ENCODE results near the gene TMEM175. TPM values are rescaled to one million over a fixed set of nuclear protein-coding genes. Genes with fewer than 3 reads are reported as not detected.
A peak's percentile ranks its signal among the peaks of the same experiment; 100 is the strongest.
"Not testable (repeated sequence)": the region's sequence is repeated elsewhere in the genome, so short reads cannot be mapped to it uniquely, and the experiment has no call there.

Gene TMEM175
- total RNA-seq, 1 experiment from 2014 or later = 10.5 TPM

DNA sequence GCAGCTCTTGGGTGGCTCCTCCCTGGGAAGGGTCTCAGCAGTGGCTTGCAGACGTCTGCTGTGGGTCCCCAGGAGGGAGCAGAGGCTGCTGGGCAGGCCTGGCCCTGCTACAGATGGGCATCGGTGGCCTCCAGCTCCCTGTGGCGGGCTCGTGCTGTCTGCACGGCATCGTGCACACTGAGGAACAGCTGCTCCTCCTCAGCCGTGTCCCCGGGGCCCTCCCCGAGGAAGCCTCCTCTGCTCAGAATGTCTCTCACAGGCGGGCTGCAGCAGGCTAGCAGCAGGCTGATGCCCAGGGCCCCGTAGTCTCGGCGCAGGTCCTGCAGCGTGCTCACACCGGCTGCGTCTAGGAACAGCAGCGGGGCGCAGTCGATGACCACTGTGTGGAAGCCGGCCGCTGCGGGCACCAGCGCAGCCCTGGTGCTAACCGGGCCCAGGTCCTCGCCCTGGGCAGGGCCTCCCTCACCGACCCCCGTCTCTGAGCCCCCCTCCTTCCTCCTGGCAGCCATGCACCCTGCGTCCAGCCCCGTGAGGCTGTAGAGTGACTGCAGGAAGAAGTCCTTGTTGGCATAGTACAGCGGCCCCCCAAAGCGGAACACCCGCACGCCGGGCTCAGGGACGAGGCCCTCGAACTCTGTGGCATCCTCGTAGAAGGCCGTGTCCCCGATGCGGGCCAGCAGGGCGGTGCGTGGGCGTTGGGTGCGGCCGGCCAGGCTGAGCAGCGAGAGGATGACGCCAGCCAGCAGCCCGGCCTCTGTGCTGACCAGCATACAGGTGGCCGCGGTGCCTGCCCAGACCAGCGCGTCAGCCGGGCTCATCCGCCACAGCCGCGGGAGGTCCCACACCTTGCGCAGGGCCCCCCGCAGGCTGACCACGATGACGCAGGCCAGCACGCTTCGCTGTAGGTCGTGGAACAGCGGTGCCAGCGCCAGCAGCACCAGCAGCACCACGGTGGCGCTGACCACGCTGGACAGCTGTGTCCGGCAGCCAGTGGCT, 56.8 kb downstream of the TMEM175 start:
- no peak for DNase-seq (ENCODE audit: low read depth, low spot score)

DNA sequence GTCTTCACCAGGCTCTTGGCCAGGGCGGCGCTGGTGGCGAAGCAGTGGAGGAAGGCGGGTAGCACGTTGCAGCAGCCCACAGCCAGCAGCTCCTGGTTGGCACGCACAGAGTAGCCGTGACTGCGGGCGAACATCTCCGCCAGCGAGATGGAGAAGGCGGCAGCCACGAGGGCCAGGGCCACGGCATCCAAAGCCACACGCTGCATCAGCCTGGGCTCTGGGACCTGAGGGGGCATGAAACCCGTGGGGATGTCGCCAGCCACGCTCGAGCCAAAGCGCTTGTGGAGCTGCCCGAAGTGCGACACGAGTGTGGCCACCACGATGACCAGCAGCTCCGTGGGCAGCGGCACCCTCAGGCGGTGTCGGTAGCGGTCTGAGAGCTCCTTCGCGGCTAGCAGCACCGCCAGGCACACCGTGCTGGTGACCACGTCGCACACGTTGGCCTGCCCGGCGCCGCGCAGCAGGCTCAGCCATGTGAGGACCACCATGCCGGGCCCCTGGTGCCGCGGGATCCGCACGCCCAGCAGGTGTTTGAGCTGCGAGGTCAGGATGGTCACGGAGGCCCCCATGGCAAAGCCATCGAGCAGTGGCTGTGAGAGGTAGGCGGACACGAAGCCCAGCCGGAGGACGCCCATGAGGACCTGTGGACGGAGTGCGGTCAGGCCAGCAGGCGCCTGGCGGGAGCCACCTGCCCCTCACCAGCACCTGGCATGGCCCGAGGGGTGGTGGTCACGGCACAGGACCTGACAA, 57.6 kb downstream of the TMEM175 start:
- in situ Hi-C loops (cut with HindIII; ENCODE audit: low pct_unique_long_range_greater_than_20kb, low sequenced_read_pairs) = no loop called here
- no peak for DNase-seq (ENCODE audit: low read depth, low spot score)

More for the DNA sequence above, 56.8 kb downstream of the TMEM175 start:
- in situ Hi-C loops (cut with HindIII; ENCODE audit: low pct_unique_long_range_greater_than_20kb, low sequenced_read_pairs) = no loop called here

DNA sequence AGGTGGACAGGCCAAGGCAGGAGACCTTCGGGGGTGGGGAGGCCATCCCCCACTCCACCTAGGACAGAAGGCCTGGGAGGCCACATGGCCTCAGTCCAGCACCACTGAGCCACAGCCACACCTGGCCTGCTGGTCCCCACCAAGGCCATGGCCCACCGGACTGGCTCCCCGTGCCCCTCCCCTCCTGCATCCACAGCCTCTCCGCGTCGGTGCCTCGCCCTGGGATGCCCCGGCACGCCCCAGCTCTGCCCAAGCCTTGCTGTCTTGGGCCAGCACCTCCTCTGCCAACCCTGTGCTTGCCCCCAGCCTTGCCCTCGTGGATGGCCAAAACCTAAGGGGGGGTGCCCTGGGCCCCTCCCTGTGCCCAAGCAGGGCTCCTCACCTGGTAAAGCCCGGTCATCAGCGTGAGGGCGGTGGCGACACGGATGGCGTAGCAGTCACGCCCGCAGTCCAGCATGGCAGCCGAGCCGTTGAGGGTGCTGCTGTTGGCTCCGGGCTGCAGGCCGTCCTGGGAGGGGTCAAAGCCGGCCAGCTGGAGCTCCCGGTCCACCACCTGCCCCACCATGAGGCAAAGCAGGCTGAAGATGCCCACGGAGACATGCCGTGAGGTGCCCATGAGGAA, 58.6 kb downstream of the TMEM175 start:
- DNase-seq (ENCODE audit: low read depth, low spot score) = no peak
- in situ Hi-C loops (cut with HindIII; ENCODE audit: low pct_unique_long_range_greater_than_20kb, low sequenced_read_pairs) = no loop called here

DNA sequence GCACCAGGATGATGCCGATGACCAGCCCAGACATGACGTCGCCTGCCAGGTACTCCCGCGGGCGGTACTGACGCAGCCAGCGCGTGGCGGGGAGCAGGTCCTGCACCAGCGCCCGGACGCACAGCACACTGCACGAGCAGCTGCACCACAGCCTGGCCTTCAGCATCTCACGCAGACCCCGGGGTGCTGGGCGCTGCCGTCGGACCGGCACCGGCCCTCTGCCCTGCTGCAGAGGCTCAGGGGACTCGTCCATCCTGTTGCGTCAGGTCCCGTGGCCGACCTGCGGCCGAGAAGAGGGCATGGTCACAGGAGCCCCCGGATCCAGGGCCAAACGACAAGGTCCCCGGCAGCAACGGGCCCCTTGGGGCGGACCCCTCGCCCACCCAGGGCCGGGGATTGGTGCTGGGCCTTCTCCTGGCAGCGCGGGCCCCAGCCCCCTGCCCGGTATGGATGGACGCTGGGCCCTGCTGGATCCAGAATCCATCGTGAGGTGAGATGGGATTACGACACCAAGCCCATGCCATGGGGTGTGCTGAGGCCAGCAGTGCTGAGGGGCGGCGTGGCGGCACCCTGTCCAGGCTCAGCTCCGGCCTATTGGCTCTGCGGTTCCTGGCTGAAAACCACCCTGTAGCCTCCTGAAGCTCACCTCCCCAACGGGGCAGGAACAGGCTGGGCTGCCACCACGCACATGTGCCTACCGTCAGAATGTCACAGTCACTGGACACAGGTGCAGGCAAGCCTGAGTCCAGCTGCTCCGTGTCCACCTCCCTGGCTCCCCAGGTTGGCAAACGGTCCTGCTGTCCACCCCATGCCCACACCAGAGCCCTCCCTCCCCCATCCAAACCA, 59.4 kb downstream of the TMEM175 start:
- in situ Hi-C loops (cut with HindIII; ENCODE audit: low pct_unique_long_range_greater_than_20kb, low sequenced_read_pairs) = no loop called here
- DNase-seq (ENCODE audit: low read depth, low spot score) = no peak

DNA sequence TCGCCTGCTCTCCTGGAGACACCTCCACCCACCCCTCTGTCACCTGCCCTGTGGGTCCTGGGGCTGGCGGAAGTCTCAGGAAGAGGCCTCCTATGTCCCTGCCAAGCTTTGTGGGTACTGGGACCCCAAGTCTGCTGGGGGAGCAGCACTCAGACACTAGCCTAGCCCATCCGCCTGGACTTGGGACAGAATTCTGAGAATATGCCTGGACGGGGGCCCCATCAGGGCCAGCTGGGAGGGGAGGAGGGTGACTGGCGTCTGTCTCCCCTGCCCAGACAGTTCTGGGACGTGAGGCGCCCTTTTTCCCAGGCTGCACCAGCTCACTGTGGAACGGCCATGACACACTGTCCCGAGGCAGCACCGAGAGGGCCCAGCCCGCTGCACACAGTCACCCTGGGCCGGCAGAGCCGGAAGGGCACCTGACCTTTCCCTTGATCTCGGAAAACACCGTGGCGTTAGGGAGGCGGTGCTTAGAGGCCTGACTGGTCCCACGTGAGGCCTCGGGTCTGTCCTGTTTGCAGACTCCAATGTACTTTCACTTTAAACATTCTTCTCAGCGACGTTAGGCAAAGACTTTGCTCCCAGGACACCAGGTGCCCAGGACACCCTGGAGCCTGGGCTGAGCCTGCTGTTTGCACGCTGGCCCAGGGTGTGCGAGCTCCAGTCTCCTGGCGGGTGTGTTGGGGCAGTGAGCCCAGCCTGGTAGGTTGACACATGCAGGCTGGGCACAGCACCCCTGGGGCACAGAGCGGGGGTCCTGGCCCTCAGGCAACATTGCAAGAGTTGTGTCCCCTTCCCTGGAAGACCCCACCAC, 60.2 kb downstream of the TMEM175 start:
- in situ Hi-C loops (cut with HindIII; ENCODE audit: low pct_unique_long_range_greater_than_20kb, low sequenced_read_pairs) = no loop called here

DNA sequence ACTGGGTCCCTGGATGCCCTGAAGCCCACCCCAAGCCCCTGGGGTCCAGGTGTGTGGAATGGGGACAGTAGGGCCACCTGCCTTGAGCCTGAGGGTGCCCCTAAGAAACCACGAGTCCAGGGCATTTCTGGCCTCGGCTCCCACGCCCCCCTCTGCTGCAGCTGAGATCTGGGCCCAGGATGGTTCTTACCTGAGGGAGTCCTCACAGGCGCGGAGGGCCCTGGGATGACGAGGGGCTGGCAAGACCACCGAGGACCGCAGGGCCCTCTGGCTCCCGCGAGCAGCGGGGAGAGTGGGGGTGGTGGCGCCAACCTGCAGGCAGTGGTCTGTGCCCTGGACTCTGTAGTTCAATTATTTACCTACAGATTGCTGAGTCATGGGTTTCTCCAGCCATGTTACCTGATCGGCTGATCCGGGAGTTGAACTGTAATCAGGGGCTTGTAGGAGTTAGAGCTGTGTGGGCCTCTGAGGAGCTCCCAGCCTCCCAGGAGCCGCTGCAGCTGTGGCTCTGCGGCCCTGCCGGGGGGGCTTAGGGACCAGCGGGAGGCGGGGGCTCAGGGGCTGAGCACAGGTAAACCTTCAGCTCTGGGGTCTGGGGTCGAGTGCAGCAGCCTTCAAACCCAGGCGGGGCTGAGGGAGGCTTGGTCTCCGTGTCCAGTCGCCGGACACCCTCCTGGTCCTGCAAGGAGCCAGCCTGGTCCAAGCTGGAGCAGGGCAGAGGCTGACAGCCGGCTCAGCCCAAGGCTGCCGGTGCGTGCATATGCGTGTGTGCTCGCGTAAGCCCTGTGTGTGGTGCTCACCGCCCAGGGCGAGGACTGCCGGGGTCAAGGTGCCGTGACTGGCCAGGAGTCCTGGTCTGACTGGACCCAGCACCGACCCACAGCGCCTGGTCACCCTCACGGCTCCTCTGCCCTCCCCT, 61.1 kb downstream of the TMEM175 start, which contains the start of gene SLC26A1:
TSS of gene SLC26A1 (minus strand) at position 294 of the 919 bp plus-strand sequence. CDS start 1,701 bp downstream, outside the sequence.
- in situ Hi-C loops (cut with HindIII; ENCODE audit: low pct_unique_long_range_greater_than_20kb, low sequenced_read_pairs) = no loop called here
- no peak for DNase-seq (ENCODE audit: low read depth, low spot score)

More for the DNA sequence above, 60.2 kb downstream of the TMEM175 start:
- DNase-seq (ENCODE audit: low read depth, low spot score) = peak; percentile 58

DNA sequence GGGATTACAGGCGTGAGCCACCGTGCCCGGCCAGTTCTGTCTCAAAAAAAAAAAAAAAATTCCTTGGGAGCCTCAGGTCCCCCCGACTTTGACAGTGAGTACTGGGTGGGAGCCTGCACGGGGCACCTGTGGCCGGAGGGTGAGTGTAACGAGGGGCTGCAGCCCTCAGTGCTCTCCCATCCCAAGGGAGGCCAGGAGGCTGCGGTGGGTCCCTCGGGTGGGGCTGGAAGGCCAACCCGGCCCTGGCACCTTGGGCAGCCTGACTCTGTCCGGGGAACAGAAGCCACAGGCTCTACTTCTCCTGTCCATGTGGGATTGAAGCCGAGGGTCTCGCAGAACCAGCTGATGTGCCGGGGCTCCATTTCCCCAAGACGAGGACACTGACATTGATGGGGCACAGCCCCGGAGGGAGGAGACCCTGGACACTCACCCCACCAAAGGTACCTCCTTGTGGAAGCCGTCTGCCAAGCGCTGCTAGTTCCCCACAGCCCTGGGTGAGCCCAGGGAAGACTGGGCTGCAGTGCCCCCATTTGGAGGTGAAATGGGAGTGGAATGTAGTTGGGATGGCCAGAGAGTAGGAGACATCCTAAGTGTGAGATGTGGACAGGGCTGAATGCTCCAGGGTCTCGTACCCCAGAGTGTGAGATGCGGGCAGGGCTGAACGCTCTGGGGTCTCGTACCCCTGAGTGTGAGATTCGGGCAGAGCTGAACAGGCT, 63.2 kb downstream of the TMEM175 start:
- in situ Hi-C loops (cut with HindIII; ENCODE audit: low pct_unique_long_range_greater_than_20kb, low sequenced_read_pairs) = no loop called here
- peak; percentile 9 for DNase-seq (ENCODE audit: low read depth, low spot score)

DNA sequence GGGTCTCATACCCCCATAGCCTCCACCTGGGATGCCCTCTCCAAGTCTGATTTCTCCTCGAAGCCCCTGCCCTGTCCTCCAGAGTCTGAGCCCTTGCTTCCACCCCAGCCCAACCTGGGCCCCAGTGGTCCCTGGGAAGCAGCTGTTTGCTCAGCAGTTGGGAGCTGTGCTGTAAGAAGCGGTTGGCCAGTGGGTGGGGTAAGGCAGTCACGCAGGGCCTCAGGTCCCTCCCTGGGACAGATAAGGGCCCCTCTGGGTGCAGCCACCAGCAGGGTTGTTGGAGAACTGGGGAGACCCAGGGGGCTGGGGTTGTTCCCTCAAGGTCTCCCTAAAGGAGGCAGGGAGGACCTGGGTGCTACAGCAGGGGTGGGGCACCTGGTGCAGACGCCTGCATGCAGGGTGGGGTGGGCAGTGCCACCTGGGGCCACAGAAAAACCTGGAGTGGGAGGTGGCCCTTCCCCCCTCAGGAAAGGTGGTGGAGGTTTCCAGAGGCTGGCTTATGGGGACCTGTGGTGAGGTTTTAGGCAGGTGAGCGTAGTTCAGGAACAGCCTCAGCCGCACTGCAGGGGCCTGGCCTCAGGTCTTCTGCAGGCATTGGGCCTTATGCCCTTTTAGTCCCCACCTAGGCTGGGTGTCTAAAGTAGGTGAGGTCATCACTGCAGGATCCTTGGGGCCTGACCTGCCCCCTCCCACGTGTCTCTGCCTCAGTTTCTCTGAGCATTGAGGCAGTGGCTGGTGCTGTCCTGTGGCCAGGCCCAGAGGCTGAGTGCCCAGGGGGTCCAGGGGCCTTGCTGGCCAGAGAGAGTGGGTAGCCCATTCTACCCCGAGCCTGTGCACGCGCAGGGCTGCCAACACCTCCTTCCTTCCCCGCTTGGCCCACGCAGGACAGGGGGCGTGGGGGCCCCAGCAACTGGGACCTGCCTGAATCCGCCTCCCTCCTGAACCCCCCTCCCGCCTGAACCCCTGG, 64.1 kb downstream of the TMEM175 start:
- DNase-seq (ENCODE audit: low read depth, low spot score) = no peak
- in situ Hi-C loops (cut with HindIII; ENCODE audit: low pct_unique_long_range_greater_than_20kb, low sequenced_read_pairs) = no loop called here

DNA sequence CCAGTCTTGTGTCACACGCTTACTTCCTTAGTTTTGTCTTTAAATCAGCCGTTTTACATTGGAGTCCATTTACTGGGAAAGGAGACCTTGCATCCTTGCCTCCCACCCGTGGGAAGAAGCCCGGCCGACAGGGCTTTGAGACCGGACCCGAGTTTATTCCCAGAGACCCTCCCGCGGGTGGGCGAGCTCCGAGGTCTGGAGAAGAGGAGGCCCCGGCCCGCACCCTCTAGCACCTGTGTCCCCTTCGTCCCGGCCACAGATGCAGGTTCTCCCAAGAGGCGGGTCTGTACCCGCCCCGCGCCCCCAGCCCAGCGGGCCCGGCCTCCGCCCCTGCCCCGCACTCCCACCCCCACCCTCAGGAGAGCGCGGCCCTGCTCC, 64.7 kb downstream of the TMEM175 start:
- DNase-seq (ENCODE audit: low read depth, low spot score) = no peak
- in situ Hi-C loops (cut with HindIII; ENCODE audit: low pct_unique_long_range_greater_than_20kb, low sequenced_read_pairs) = no loop called here

DNA sequence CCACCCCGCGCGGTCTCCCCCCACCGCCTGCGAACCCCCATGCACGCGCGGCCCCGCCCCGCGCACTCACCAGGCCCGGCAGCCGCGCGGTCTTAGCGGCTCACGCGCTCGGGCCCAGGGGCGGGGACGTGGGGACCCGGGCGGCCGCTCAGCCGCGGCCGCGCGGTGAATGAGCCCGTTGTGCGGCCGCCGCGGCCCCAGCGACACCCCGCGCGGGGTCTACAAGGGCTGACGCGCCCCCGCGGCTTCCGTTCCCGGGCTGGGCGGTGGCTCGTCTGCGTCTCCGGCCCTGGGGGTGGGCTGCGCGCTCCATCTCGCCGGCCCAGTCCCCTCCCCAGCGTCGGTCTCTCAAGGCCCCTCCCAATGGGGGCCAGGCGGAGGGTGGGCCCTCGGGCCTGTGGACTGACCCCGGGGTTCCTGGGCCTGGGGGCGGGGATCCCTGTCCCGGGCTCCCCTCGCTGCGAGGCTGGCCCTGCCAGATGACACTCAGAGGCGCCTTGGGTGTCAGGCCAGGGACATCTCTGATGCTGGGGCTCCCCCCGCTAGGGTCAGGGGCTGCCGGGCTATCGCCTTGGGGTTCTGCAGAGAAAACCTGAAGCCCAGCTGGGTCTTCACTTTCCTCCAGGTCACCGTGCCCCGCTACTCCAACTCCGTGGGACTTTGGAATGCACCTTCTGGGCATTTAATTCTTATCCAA, 65.3 kb downstream of the TMEM175 start:
- no peak for DNase-seq (ENCODE audit: low read depth, low spot score)
- in situ Hi-C loops (cut with HindIII; ENCODE audit: low pct_unique_long_range_greater_than_20kb, low sequenced_read_pairs) = no loop called here

DNA sequence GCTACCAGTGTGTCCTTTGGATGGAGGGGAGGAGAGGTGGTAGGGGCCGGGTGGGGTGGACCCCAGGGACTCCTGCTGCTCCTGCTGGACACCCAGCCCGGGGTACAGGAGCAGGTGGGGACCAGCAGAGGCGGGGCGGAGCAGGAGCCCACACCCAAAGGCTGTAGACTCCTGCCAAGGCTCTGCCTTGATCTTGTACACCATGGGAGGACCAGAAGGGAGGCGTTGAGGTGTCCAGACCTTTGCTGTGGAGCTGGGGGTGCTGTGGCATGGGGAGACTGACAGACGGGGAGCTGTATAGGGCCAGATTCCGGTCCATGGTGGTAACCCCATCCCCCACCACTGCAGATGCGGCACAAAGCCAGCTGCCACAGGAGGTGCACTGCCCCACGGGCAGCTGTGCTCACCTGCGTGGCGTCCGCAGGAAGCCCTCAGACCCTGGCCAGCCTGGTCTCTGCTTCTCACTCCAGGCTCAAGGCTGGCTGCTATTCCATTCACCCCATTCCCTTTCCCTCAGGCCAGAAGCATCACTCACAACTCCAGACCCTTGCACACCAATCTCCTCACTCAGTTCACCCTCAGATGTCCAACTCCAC, 65.9 kb downstream of the TMEM175 start:
- DNase-seq (ENCODE audit: low read depth, low spot score) = no peak
- in situ Hi-C loops (cut with HindIII; ENCODE audit: low pct_unique_long_range_greater_than_20kb, low sequenced_read_pairs) = no loop called here

DNA sequence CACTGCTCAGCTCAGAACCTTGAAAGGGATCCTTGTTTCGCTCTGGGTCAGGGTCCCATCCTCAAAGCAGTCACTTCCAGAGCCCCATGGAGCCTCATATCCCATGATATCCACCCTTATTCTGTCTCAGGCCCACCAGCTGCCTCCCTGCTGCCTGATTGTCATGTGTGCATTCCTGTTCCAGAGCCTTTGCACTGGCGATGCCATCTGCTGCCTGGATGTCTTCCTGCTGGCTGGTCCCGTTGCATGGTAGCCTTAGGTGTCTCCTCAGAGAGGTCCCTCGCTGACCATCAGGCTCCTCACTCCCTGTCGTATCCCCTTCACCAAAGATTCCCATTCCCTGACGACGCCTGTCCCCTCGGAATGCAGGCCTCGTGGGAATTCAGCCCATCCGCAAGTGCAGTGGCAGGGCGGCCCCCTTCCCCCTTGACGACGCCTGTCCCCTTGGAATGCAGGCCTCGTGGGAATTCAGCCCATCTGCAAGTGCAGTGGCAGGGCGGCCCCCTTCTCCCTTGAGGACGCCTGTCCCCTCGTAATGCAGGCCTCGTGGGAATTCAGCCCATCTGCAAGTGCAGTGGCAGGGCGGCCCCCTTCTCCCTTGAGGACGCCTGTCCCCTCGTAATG, 67.1 kb downstream of the TMEM175 start:
- in situ Hi-C loops (cut with HindIII; ENCODE audit: low pct_unique_long_range_greater_than_20kb, low sequenced_read_pairs) = not testable (repeated sequence)
- DNase-seq (ENCODE audit: low read depth, low spot score) = peak; percentile 35

Data from SK-MEL-5 (cell line).